HepG2 (cell line): ENCODE results near the gene THBS4.

Experiments
- FOXK2 ChIP-seq: fragments of 450-650 bp; IDR thresholded peaks from 2 replicates; pipeline ENCODE4 v1.6.1; 2016
- MXI1 ChIP-seq: IDR thresholded peaks from 3 replicates; pipeline ENCODE4 v1.6.1; 2012; ENCODE audit warnings: low read depth, low read length, inconsistent platforms, borderline replicate concordance
- POGZ ChIP-seq: sonication (generic); formaldehyde crosslinking; IDR thresholded peaks from 2 replicates; pipeline ENCODE4 v1.4.0; 2020; ENCODE audit warnings: mild to moderate bottlenecking, missing genetic modification reagents

- TF ChIP-seq MXI1 (no peak), FOXK2 (no peak), POGZ (CRISPR knock-in tag) (no peak)
Measured at GRCh38 chr5:80082731-80083100, 47.6 kb downstream of the THBS4 start.
